H1 (cell line): ENCODE data around the gene DNAJC10. TPM values are rescaled to one million over a fixed set of nuclear protein-coding genes. Genes with fewer than 3 reads are reported as not detected.

Experiments
- CTCF ChIP-seq, 3 experiments: IDR thresholded peaks; 1 replicate in 2 of 3; 2 replicates in 1 of 3; pipeline versions ENCODE4 v1.5.1 to v1.6.1; 2011; ENCODE audit warnings: low read length in 3 of 3, mild to moderate bottlenecking in 3 of 3, inconsistent platforms in 2 of 3, low read depth in 1 of 3, moderate library complexity in 1 of 3; ENCODE audit not compliant: insufficient read depth in 1 of 3; ENCODE audit errors: control extremely low read depth in 1 of 3
- POLR2AphosphoS5 ChIP-seq: IDR thresholded peaks from 2 replicates; pipeline ENCODE4 v1.6.1; 2011; ENCODE audit warnings: low read depth, low read length
- SAP30 ChIP-seq: fragments of 300-600 bp; sonication (generic); IDR thresholded peaks from 2 replicates; pipeline ENCODE4 v1.7.1; 2012; ENCODE audit warnings: low read length, moderate library complexity, mild to moderate bottlenecking, inconsistent platforms; ENCODE audit not compliant: insufficient read depth, insufficient replicate concordance
- SIRT6 ChIP-seq: IDR thresholded peaks from one replicate; pipeline ENCODE4 v1.7.1; 2012; ENCODE audit warnings: low read length, inconsistent platforms
- TAF7 ChIP-seq: optimal IDR thresholded peaks from 2 replicates; pipeline ENCODE3; 2011; ENCODE audit warnings: low read depth, mild to moderate bottlenecking, inconsistent platforms, low read length, moderate library complexity, borderline replicate concordance
- polyA plus RNA-seq, 7 experiments: library from polyadenylated mRNA; depleted of rRNA in 3 of 7; stranded (reverse) in 5 of 7; unstranded in 2 of 7; fragments of >200 nt in 5 of 7; fragments of 200-250 nt in 2 of 7; gene quantifications; 1 replicate in 5 of 7; 2 replicates in 1 of 7; 4 replicates in 1 of 7; pipeline versions ENCODE4 v1.2.1 to v1.2.3, GENCODE V29; 2011 to 2013; ENCODE audit warnings: missing spikeins in 2 of 7, mixed read lengths in 2 of 7
- total RNA-seq: library from RNA; stranded (reverse); fragmentation: NEBNext Ultra II Directional; extraction: Animal tissue kit (Norgen Biotek cat#: 25700); gene quantifications from 2 replicates; pipeline ENCODE4 v1.2.1, GENCODE V29; 2021

Gene DNAJC10
- total and polyA plus RNA-seq, 2 of the 8 experiments (the other 6 are each of a cell fraction or from before 2014, with no cell fraction given) = 23.2 to 121 TPM

GRCh38 chr2:182666674-182667314, 49.3 kb upstream of the DNAJC10 start (continued):
- TF ChIP-seq TAF7 = no peak
- TF ChIP-seq SAP30 = no peak
- TF ChIP-seq SIRT6 = no peak
- peak in 2 of 3 experiments; percentile 37 to 55; a peak in 2 of 4 replicates for TF ChIP-seq CTCF (IDR thresholded peaks at IDR 0.05; ENCODE audit: control extremely low read depth in 1 of 3, insufficient read depth in 1 of 3, low read depth in 1 of 3, low read length in 3 of 3)
- TF ChIP-seq POLR2AphosphoS5 = no peak
